ENCODE data around the gene WWOX. TPM values are rescaled to one million over a fixed set of nuclear protein-coding genes. Genes with fewer than 3 reads are reported as not detected.

WWOX gene
- total RNA-seq, 2 donors from 2014 or later = 30.0 to 35.4 TPM

DNA sequence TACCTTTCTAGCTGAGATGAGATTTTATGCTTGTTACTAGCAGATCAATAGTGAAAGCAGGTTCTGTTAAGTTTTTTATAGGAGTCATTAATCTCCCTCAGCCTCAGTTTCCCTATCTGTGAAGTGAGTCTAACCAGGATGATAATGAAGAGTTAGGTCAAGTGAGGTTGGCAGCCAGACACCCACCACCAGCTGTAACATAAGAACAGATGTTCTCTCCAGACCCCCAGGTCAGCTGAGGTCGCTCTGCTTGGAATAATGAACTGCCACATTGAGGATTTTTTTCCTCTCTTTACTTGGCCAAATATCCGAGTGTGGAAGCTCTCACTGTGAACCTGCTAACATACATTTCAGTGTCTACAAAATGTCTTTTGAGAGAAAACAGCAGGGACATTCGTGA lies 389.6 kb downstream of the WWOX start:
- Mint-ChIP-seq H3K4me3 (no peak overlapping the region), H3K27me3 (ENCODE audit: insufficient read depth) (peaks cover 1% of the 10 kb centered on the region), H3K9me3 (peaks cover 2% of the 10 kb centered on the region), H3K36me3 (ENCODE audit: low read depth) (no peaks in the 10 kb centered on the region), H3K4me1 (peaks cover 4% of the 10 kb centered on the region), H3K27ac (no peak overlapping the region)
- no peak overlapping the region for H3K4me3 ChIP-seq (ENCODE audit: low read length)
- H3K9ac ChIP-seq (ENCODE audit: extremely low read depth, low read length, poor library complexity, severe bottlenecking) = no peak overlapping the region
- 39 to 64% methylated on average over 2 to 3 of the region's 3 CpGs for WGBS, 2 experiments (ENCODE audit: insufficient coverage in 1 of 2, insufficient read length in 1 of 2)
- DNase-seq = no peak
- TF ChIP-seq, protein P1, sequence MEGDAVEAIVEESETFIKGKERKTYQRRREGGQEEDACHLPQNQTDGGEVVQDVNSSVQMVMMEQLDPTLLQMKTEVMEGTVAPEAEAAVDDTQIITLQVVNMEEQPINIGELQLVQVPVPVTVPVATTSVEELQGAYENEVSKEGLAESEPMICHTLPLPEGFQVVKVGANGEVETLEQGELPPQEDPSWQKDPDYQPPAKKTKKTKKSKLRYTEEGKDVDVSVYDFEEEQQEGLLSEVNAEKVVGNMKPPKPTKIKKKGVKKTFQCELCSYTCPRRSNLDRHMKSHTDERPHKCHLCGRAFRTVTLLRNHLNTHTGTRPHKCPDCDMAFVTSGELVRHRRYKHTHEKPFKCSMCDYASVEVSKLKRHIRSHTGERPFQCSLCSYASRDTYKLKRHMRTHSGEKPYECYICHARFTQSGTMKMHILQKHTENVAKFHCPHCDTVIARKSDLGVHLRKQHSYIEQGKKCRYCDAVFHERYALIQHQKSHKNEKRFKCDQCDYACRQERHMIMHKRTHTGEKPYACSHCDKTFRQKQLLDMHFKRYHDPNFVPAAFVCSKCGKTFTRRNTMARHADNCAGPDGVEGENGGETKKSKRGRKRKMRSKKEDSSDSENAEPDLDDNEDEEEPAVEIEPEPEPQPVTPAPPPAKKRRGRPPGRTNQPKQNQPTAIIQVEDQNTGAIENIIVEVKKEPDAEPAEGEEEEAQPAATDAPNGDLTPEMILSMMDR (conservative IDR thresholded peaks at IDR 0.05) = no peak
- H3K27ac ChIP-seq (ENCODE audit: low read depth, low read length) = no peak overlapping the region
- H3K9me3 ChIP-seq (ENCODE audit: control insufficient read depth, low read length) = peaks cover 16% of the 10 kb centered on the region
- H3K36me3 ChIP-seq (ENCODE audit: control insufficient read depth, insufficient read depth, low read length) = no peaks in the 10 kb centered on the region
- H3K27me3 ChIP-seq (ENCODE audit: control insufficient read depth, insufficient read depth, low read length, poor library complexity, severe bottlenecking) = no peaks in the 10 kb centered on the region
- no peaks in the 10 kb centered on the region for H3K4me1 ChIP-seq (ENCODE audit: control insufficient read depth, insufficient read depth, low read length)

DNA sequence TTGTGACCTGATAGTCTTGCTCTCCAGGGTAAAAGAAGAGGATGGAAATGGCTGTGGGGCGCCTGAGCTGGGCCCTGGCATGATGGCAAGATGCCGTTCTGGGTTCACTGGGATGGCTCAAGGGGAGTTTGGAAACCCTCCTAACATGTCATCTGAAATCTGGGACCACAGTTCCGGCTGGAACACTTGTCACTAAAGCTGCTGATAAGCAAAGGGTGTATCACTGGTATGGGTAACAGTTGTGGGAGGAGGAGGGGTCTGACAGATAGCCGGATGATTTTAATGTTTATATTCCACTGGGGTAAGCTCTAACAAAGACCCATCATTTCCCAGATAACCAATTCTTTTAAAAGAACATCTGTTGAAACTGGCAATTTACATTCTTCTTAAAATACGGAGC lies 390.2 kb downstream of the WWOX start:
- 88 to 100% methylated on average over 1 to 5 of the region's 5 CpGs for WGBS, 2 experiments (ENCODE audit: insufficient coverage in 1 of 2, insufficient read length in 1 of 2)
- Histone ChIP-seq H3K4me1 (ENCODE audit: control insufficient read depth, insufficient read depth, low read length) (no peaks in the 10 kb centered on the region), H3K36me3 (ENCODE audit: control insufficient read depth, insufficient read depth, low read length) (no peaks in the 10 kb centered on the region), H3K9ac (ENCODE audit: extremely low read depth, low read length, poor library complexity, severe bottlenecking) (no peak overlapping the region), H3K27me3 (ENCODE audit: control insufficient read depth, insufficient read depth, low read length, poor library complexity, severe bottlenecking) (no peaks in the 10 kb centered on the region), H3K4me3 (ENCODE audit: low read length) (no peak overlapping the region), H3K27ac (ENCODE audit: low read depth, low read length) (no peak overlapping the region), H3K9me3 (ENCODE audit: control insufficient read depth, low read length) (peaks cover 16% of the 10 kb centered on the region)
- Mint-ChIP-seq H3K36me3 (ENCODE audit: low read depth) (no peaks in the 10 kb centered on the region), H3K4me1 (peaks cover 10% of the 10 kb centered on the region), H3K9me3 (peaks cover 2% of the 10 kb centered on the region), H3K4me3 (no peak overlapping the region), H3K27ac (no peak overlapping the region), H3K27me3 (ENCODE audit: insufficient read depth) (peaks cover 1% of the 10 kb centered on the region)
- DNase-seq = no peak
- TF ChIP-seq, protein P1 (conservative IDR thresholded peaks at IDR 0.05) = no peak

DNA sequence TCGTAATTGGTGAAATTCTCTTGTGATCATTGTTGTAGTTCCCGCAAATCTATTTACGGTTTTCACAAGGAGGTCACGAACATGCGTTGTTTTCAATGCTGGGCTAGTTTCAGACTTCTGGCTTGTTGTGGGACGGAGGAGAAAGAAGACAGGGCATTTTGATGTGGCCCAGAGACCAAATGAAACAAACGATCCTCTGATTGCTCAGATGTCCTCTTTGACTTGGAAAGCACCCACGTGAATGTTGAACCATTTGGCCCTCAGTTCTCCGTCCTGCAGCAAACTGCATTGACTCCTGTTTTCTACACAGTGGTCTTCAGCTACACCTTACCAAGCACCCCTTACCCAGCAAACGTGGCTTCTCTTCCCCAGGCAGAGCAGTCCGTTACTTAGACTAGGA lies 391.0 kb downstream of the WWOX start:
- Mint-ChIP-seq H3K9me3 (peaks cover 2% of the 10 kb centered on the region), H3K27ac (no peak overlapping the region), H3K27me3 (ENCODE audit: insufficient read depth) (peaks cover 1% of the 10 kb centered on the region), H3K36me3 (ENCODE audit: low read depth) (no peaks in the 10 kb centered on the region), H3K4me1 (peaks cover 11% of the 10 kb centered on the region), H3K4me3 (no peak overlapping the region)
- TF ChIP-seq, protein P1 (conservative IDR thresholded peaks at IDR 0.05) = no peak
- Histone ChIP-seq H3K4me3 (ENCODE audit: low read length) (no peak overlapping the region), H3K27me3 (ENCODE audit: control insufficient read depth, insufficient read depth, low read length, poor library complexity, severe bottlenecking) (no peaks in the 10 kb centered on the region), H3K36me3 (ENCODE audit: control insufficient read depth, insufficient read depth, low read length) (no peaks in the 10 kb centered on the region), H3K4me1 (ENCODE audit: control insufficient read depth, insufficient read depth, low read length) (no peaks in the 10 kb centered on the region), H3K27ac (ENCODE audit: low read depth, low read length) (no peak overlapping the region), H3K9me3 (ENCODE audit: control insufficient read depth, low read length) (peaks cover 16% of the 10 kb centered on the region), H3K9ac (ENCODE audit: extremely low read depth, low read length, poor library complexity, severe bottlenecking) (no peak overlapping the region)
- DNase-seq = no peak
- 94 to 96% methylated on average over 11 of the region's 11 CpGs for WGBS, 2 experiments (ENCODE audit: insufficient coverage in 1 of 2, insufficient read length in 1 of 2)

Data from endodermal cell (in vitro differentiated cells).